Gastroesophageal sphincter (tissue), 4 donors: ENCODE results near the gene THSD7A. TPM values are rescaled to one million over a fixed set of nuclear protein-coding genes. Genes with fewer than 3 reads are reported as not detected.

ENCODE experiments used
- ATAC-seq: fragments of 150-250 bp; one replicate; pipeline ENCODE4 v1.9.1; 2016; ENCODE audit warnings: mild to moderate bottlenecking, moderate library complexity
- H3K27ac ChIP-seq, 4 donors: fragments of 200-600 bp; sonication (generic) in 3 of 4; 1 replicate in 3 of 4; 2 replicates in 1 of 4; pipeline ENCODE4 v1.5.1; 2016 to 2019
- H3K27me3 ChIP-seq: fragments of 200-600 bp; sonication (generic); one replicate; pipeline ENCODE4 v1.5.1; 2019
- H3K36me3 ChIP-seq, 2 donors: fragments of 200-600 bp; sonication (generic); one replicate each; pipeline ENCODE4 v1.5.1; 2019; ENCODE audit warnings: control low read depth in 1 of 2
- H3K4me1 ChIP-seq, 3 donors: fragments of 200-600 bp; sonication (generic); 1 replicate in 2 of 3; 2 replicates in 1 of 3; pipeline ENCODE4 v1.5.1; 2016 to 2019; ENCODE audit warnings: control low read depth in 2 of 3
- H3K4me3 ChIP-seq, 2 donors: fragments of 200-600 bp; sonication (generic); one replicate each; pipeline ENCODE4 v1.5.1; 2019; ENCODE audit warnings: mild to moderate bottlenecking in 1 of 2, moderate library complexity in 1 of 2
- H3K9me3 ChIP-seq, 3 donors: fragments of 200-600 bp; sonication (generic); one replicate each; pipeline ENCODE4 v1.5.1; 2017 to 2019; ENCODE audit warnings: control low read depth in 2 of 3
- EP300 ChIP-seq: sonication (generic); formaldehyde crosslinking; IDR thresholded peaks from one replicate; pipeline ENCODE4 v1.6.1; 2017; ENCODE audit warnings: antibody characterized with exemption, mild to moderate bottlenecking
- POLR2A ChIP-seq, 2 donors: fragments of 450-650 bp; IDR thresholded peaks; one replicate each; pipeline ENCODE4 v1.6.1; 2017; ENCODE audit warnings: antibody characterized with exemption in 2 of 2, mild to moderate bottlenecking in 2 of 2, moderate library complexity in 1 of 2
- POLR2AphosphoS5 ChIP-seq: sonication (generic); formaldehyde crosslinking; IDR thresholded peaks from one replicate; pipeline ENCODE4 v1.6.1; 2017; ENCODE audit warnings: antibody characterized with exemption
- WGBS, 2 donors: methylation state at CpG; one replicate each; pipeline ENCODE4 v1.1.5; 2018; ENCODE audit warnings: low coverage in 1 of 2; 5-methylcytosine and 5-hydroxymethylcytosine counted together
- total RNA-seq, 4 donors: library from RNA; depleted of rRNA; stranded (reverse); fragments of >200 nt; gene quantifications; one replicate each; pipeline ENCODE4 v1.1.0, GENCODE V29; 2016
- TF ChIP-seq, protein P1 (sequence below), 4 experiments: fragments of 200-600 bp in 2 of 4; fragments of 450-650 bp in 2 of 4; sonication (generic) in 1 of 4; IDR thresholded peaks; one replicate each; pipeline ENCODE4 v1.5.1; 2017 to 2019; ENCODE audit warnings: antibody characterized with exemption in 4 of 4, mild to moderate bottlenecking in 2 of 4, moderate library complexity in 2 of 4

The THSD7A gene
- total RNA-seq, 4 donors from 2014 or later, result 2.9 to 6.2 (median 3.9) TPM

DNA sequence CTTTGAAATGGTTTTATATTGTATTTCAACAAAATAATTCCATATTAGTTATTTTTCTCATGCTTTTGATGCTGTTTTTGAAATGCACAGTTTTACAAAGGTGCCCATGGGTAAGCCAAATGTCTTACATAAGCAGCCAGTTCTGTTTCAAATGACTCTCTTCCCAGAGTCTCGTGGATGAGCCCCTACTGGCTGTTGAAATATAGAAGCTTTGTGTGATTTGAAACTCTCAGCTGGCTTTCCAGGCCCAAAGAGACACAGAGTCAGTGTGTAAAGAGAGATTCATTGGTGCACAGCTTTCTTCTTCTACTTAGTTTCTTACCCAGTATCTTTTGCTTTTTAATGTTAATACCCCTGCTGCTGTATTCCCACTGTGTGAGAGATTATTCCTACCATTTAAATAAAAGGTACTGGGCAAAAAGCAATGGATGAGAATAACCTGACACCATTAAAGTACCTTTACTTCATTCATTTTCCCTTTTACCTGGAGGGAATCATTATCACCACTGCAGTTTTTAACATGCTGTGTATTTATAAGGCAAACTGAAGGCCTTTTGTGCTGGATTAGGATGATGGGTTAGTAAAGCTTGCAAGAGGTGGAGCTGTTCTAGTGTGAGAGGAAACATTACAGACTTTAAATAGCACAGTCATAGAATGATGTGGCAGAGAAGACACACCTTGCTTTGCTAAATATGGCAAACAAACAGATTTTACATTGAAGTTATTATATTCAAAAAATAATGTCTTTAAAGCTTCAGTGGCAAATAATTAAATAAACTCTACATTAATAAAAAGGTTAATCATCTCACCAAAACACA, 415.1 kb downstream of the THSD7A start:
- no peak for ATAC-seq
- H3K9me3 ChIP-seq, result peaks cover 0 to 10% (median 0%) of the 10 kb centered on the region in 3 donors
- H3K4me3 ChIP-seq, result no peak overlapping the region
- H3K27ac ChIP-seq, result no peak overlapping the region
- WGBS, 2 donors, result 60% methylated on average over 1 of the region's 1 CpG; no CpG with 5 or more reads in 1 of the 2 donors
- H3K27me3 ChIP-seq, result no peaks in the 10 kb centered on the region
- peaks cover 0 to 22% of the 10 kb centered on the region in 2 donors for H3K36me3 ChIP-seq
- no peaks in the 10 kb centered on the region for H3K4me1 ChIP-seq
- TF ChIP-seq POLR2A (IDR thresholded peaks at IDR 0.05), result no peak
- TF ChIP-seq EP300, result no peak
- no peak for TF ChIP-seq POLR2AphosphoS5

DNA sequence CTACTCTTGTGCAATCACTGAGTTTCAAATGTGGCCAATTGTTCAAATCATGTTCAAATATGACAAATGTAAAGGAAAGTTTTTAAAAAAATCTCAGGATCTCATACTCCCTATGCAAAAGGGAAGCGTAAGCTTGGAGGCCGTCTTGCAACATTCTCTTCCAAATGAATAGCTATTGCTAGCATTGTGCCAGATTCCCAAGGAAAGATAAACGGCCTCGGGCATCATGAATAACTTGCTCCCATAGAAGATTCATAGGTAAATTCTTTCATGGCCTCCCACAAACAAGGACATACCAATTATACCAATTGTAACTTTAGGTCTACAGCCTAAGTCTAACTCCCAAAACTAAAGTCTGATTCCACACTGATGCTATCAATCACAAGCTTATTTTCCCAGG, 416.9 kb downstream of the THSD7A start:
- no peak for ATAC-seq
- Histone ChIP-seq H3K4me3 (no peak overlapping the region), H3K4me1 (no peaks in the 10 kb centered on the region), H3K27me3 (no peaks in the 10 kb centered on the region), H3K9me3 (peaks cover 0 to 10% (median 0%) of the 10 kb centered on the region in 3 donors), H3K36me3 (peaks cover 0 to 13% of the 10 kb centered on the region in 2 donors), H3K27ac (no peak overlapping the region)
- TF ChIP-seq, protein P1, sequence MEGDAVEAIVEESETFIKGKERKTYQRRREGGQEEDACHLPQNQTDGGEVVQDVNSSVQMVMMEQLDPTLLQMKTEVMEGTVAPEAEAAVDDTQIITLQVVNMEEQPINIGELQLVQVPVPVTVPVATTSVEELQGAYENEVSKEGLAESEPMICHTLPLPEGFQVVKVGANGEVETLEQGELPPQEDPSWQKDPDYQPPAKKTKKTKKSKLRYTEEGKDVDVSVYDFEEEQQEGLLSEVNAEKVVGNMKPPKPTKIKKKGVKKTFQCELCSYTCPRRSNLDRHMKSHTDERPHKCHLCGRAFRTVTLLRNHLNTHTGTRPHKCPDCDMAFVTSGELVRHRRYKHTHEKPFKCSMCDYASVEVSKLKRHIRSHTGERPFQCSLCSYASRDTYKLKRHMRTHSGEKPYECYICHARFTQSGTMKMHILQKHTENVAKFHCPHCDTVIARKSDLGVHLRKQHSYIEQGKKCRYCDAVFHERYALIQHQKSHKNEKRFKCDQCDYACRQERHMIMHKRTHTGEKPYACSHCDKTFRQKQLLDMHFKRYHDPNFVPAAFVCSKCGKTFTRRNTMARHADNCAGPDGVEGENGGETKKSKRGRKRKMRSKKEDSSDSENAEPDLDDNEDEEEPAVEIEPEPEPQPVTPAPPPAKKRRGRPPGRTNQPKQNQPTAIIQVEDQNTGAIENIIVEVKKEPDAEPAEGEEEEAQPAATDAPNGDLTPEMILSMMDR (IDR thresholded peaks at IDR 0.05), result no peak
- TF ChIP-seq EP300, result no peak
- TF ChIP-seq POLR2AphosphoS5, result no peak
- TF ChIP-seq POLR2A (IDR thresholded peaks at IDR 0.05), result no peak
- WGBS, 2 donors, result 95 to 100% methylated on average over 3 to 4 of the region's 4 CpGs

DNA sequence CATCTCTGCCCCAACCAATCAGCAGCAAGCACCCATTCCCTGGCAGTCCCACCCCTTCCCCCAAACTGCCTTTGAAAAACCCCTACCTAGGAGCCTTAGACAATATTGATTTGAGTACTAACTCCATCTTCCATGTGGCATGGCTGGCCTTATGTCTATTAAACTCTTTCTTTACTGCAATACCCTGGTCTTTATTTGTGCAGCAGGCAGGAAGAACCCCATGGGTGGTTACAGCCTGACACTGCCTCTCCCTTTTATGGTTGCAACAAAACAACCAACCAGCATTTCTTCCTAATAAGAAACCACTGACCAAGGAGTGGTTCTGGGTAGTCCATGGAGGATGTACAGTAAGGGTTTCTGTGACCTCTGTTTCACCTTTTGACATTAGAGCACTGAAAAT, 418.1 kb downstream of the THSD7A start:
- Histone ChIP-seq H3K27ac (no peak overlapping the region), H3K27me3 (no peaks in the 10 kb centered on the region), H3K36me3 (peaks cover 0 to 10% of the 10 kb centered on the region in 2 donors), H3K4me3 (no peak overlapping the region), H3K9me3 (peaks cover 0 to 10% (median 0%) of the 10 kb centered on the region in 3 donors), H3K4me1 (no peaks in the 10 kb centered on the region)
- no peak for ATAC-seq
- TF ChIP-seq POLR2A (IDR thresholded peaks at IDR 0.05) (no peak), POLR2AphosphoS5 (no peak), EP300 (no peak)
- TF ChIP-seq, protein P1 (IDR thresholded peaks at IDR 0.05), result no peak

DNA sequence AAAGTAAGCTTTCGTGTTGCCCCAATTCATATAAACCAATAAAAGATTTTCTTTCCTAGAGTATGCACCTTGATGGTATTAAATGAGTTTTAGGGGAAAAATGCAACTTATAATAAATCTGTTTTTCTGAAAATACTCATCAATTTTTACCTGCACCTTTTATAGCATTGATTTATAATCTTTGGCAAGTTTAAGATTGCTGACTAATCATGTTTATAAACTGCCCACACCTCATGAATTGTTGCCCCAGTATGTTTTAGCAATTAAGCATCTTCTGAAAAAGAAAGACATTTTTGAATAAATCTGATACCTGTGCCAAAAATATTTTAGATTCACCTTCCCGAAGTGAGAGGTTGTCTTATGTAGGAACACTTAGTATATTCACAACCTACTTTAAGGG, 420.0 kb downstream of the THSD7A start:
- no peak for ATAC-seq
- no peak overlapping the region for H3K4me3 ChIP-seq
- 87 to 100% methylated on average over 1 to 2 of the region's 2 CpGs for WGBS, 2 donors
- H3K9me3 ChIP-seq, result peaks cover 0 to 10% (median 0%) of the 10 kb centered on the region in 3 donors
- H3K27me3 ChIP-seq, result no peaks in the 10 kb centered on the region
- H3K27ac ChIP-seq, result no peak overlapping the region
- no peaks in the 10 kb centered on the region for H3K4me1 ChIP-seq
- no peak for TF ChIP-seq EP300
- no peak for TF ChIP-seq POLR2A (IDR thresholded peaks at IDR 0.05)
- no peak for TF ChIP-seq POLR2AphosphoS5
- TF ChIP-seq, protein P1 (IDR thresholded peaks at IDR 0.05), result no peak
- peaks cover 0 to 10% of the 10 kb centered on the region in 2 donors for H3K36me3 ChIP-seq

DNA sequence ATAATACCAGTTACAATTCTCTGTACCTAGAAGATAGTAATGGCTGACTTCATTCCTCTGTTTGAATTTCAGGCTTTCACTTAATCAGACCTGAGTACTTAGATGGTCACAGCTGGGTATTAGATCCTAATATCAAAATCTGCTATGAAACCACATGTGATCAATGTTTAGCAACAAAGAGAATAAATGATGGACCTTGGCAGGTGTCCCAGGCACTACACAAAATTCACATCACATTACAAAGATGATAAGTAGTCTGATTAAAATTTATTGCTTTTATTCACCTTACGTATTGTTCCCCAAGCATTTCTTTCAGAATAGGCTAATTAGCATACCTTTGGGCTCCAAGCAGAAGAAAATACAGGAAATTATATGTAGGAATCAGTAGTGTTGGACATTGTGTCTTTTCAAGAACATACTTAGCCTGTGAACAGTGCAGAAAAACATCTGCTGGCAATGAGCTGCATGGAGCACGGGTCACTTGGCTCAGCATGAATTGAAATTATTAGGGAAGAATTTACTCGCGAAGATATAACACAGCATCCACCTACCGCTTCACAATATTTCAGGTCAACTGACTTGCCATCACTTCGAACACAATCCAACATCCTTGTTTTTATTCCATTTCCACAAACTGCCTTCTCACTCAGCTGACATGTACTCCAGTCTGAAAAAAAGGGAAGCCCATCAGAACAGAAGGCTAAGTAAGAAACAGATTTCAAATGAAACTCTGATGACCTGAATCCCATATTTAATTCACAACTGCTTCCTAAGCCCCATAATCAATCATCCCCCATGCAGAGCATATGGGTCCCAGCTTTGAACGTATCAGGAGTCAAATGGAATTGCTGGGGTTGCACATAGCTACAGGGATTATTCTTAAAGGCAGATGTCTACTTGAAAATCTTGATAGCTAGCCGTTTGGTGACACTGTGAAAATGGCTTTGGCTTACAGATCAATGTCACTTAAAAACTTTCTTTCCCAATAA, 421.0 kb downstream of the THSD7A start:
- 66 to 72% methylated on average over 7 to 8 of the region's 8 CpGs for WGBS, 2 donors
- peaks cover 0 to 14% of the 10 kb centered on the region in 2 donors for H3K36me3 ChIP-seq
- H3K27ac ChIP-seq, result no peak overlapping the region
- H3K4me1 ChIP-seq, result no peaks in the 10 kb centered on the region
- ATAC-seq, result no peak
- no peak for TF ChIP-seq EP300
- no peaks in the 10 kb centered on the region for H3K27me3 ChIP-seq
- H3K9me3 ChIP-seq, result peaks cover 0 to 10% (median 0%) of the 10 kb centered on the region in 3 donors
- no peak overlapping the region for H3K4me3 ChIP-seq
